Activated T-helper 1 cell treated with Interleukin-2 at 50 U/mL for 16 hours (primary cell): ENCODE results near the gene TMEM59.
"Not testable (repeated sequence)": the region's sequence is repeated elsewhere in the genome, so short reads cannot be mapped to it uniquely, and the experiment has no call there.

Source experiments
- DNase-seq: peaks from one replicate; pipeline ENCODE4 v3.0.0-alpha.2; 2020; ENCODE audit warnings: low read depth

The TMEM59 gene

GRCh38 chr1:54012008-54012325, 41.0 kb downstream of the TMEM59 start:
- no peak for DNase-seq

- DNase-seq = no peak
Measured at GRCh38 chr1:54011316-54012007, 41.5 kb downstream of the TMEM59 start.

- DNase-seq = no peak
Measured at GRCh38 chr1:54010415-54011117, 42.4 kb downstream of the TMEM59 start.

- no peak for DNase-seq
Measured at GRCh38 chr1:54009406-54009805, 43.6 kb downstream of the TMEM59 start.

- no peak for DNase-seq
Measured at GRCh38 chr1:54008876-54009275, 44.1 kb downstream of the TMEM59 start.

GRCh38 chr1:54007613-54008012, 45.4 kb downstream of the TMEM59 start:
- no peak for DNase-seq

GRCh38 chr1:54006508-54006907, 46.5 kb downstream of the TMEM59 start:
- DNase-seq = no peak

GRCh38 chr1:54004481-54005049, 48.4 kb downstream of the TMEM59 start:
- no peak for DNase-seq

GRCh38 chr1:54003750-54004480, 49.1 kb downstream of the TMEM59 start:
- not testable (repeated sequence) for DNase-seq

GRCh38 chr1:54003249-54003646, 49.8 kb downstream of the TMEM59 start:
- DNase-seq = no peak

GRCh38 chr1:54002544-54003248, 50.3 kb downstream of the TMEM59 start:
- no peak for DNase-seq

GRCh38 chr1:54001591-54001990, 51.4 kb downstream of the TMEM59 start:
- no peak for DNase-seq

- no peak for DNase-seq
Measured at GRCh38 chr1:53999920-54000319, 53.1 kb downstream of the TMEM59 start.

- no peak for DNase-seq
Measured at GRCh38 chr1:53998223-53998622, 54.8 kb downstream of the TMEM59 start.

- no peak for DNase-seq
Measured at GRCh38 chr1:53995683-53996082, 57.3 kb downstream of the TMEM59 start.

- DNase-seq = not testable (repeated sequence)
Measured at GRCh38 chr1:53994516-53994915, 58.5 kb downstream of the TMEM59 start.

- DNase-seq = no peak
Measured at GRCh38 chr1:53992085-53992874, 60.7 kb downstream of the TMEM59 start.

- DNase-seq = no peak
Measured at GRCh38 chr1:53987880-53988279, 65.1 kb downstream of the TMEM59 start.

- DNase-seq = no peak
Measured at GRCh38 chr1:53986458-53986857, 66.5 kb downstream of the TMEM59 start.

- DNase-seq = no peak
Measured at GRCh38 chr1:53984726-53985125, 68.3 kb downstream of the TMEM59 start.

GRCh38 chr1:53982763-53983104, 70.3 kb downstream of the TMEM59 start:
- DNase-seq = no peak
